HG02588 (cell line): ENCODE data around the gene MRPL51.
A peak's percentile ranks its signal among the peaks of the same experiment; 100 is the strongest.
"Not testable (repeated sequence)": the region's sequence is repeated elsewhere in the genome, so short reads cannot be mapped to it uniquely, and the experiment has no call there.

Experiments used
- ATAC-seq: cut with Tn5 transposase; IDR thresholded peaks from one replicate; pipeline ENCODE4 v1.9.1; 2021; ENCODE audit warnings: mild to moderate bottlenecking, moderate library complexity; ENCODE audit not compliant: unreplicated experiment

Gene MRPL51

DNA sequence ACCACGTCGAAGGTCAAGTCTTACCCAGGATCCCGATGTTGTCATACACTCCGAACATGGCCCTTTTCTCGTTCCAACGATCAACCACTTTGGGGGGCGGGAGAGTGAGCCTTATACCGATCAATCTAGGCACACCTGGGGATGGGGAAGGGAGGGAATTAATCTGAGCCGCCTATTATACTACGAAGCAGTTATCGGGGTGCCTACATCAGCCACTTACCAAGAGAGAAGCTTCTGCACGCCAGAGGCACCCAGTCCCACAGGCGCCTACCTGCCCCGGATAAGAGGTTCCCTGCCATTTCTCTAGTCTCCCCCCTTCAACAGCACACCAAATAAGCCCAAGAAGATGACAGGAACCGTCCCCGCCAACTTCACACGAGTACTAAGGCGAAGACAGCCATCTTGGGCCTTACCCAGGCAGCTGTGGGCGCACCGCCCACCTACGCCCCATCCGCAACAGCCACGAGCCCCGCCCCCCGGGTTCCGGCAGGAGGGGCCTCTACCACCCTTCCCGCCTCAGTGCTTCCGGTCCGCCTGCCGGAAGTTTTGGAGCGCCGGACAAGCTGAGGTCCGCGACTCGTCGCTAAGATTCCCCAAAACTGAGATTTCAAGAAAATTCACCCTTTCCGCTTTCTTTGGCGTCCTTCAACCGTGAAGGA, at the start of gene MRPL51:
Gene MRPL51, minus strand, starts transcription at position 425 of the 659 bp plus-strand sequence. Its CDS starts 126 bp downstream, at position 299.
- ATAC-seq = peak; percentile 65

DNA sequence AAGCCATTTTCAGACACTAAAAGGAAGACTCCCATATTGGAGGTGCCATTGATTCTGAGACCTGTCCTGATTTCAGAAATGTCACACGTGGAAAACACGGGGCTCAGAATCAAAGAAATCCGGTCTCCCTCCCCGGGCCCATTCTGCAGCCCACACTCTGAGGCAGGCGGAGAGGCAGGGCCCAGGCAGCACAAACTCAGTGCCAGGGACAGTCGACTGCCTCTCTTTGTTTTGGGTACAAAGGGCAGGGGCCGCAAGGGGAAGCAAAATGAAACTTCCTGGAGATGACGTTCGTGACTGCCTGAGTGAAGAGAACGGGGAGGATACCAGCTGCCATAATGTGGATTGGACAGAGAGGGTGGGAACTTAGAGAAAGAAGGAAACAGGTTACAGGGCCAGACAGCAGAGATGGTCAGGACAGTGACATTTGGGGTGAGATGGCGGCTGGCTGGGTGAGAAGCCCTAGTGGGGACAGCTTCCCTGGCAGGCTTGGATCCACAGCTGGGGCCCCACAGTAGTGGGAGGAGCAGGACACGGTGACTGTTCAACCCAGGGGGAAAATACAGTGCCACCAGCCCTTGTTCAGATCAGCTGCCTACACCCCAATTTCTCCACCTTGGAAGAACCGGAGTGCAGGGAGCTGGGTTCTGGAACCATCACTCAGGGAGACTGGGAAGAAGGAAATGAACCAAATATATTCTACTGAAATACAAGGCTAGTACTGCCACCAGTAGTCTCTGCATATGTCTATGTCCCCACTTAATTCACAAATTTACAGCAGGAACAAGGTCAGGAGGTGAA, 49.3 kb upstream of the MRPL51 start:
- no peak for ATAC-seq

DNA sequence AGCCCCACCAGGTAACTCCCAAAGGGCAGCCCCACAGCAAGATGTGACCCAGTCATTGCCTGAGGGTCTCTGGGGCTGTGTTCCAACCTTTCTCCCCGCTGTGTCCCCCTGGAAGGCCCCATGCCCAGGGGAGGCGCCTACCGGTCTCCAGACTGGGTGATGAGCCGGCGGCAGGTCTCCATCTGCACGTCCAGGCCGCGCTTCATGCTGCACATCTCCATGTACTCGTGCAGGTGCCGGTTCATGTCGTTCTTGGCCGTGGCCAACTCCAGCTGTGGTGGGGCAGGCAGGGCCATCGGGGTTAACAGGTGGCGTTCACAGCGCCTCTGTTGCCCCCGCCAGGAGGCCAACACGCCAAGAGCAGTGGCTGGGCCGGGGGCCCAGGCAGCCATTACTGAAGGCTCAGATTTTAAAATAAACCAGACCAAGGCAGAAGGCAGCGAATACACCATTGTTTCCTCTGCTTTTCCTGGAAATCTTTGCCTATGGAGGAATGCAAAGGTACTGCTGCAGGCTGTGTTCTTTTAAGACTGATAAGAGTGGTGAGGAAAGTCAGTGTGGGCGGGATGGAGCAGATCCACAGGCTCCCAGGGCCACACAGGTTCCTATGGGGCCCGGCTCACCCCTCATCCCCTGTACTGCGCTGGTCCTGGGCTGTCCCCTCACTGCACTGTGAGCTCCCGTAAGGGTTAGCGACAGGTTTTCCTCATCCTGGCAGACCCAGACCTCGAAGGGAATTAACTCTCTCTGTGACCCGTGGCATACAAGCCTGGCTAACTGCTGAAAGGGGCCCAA, 48.5 kb upstream of the MRPL51 start:
- no peak for ATAC-seq

DNA sequence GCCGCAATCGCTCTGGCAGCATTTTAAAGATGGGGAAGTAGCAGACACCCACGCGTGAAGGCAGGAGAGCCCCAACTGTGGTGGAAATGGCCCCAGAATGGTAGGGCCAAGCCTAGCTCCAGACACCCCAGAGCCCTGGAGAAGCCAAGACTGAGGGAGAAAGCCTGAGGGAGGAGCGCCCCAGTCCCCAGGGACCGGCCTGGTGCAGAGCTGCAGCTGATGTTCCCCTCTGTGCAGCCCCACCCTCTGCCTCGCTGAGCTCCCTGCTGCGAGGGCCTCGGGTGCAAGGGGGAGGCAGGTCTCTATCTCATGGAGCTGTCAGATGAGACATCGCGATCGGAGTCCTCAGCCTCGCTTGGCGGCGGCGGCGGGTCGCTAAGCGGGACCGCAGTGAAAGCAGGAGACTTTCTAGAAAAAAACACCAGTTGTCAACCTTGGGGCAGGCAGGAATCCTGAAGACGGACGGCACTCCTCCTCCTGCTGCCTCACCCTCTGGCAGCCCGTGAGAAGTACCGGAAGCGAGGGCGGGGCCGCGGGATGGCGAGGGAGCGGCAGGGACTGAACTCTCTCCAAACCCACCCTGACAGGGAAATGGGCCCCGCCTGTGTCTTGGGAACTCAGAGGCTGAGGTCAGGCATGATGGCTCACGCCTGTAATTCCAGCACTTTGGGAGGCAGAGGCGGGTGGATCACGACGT, 47.3 kb upstream of the MRPL51 start:
- ATAC-seq = no peak

DNA sequence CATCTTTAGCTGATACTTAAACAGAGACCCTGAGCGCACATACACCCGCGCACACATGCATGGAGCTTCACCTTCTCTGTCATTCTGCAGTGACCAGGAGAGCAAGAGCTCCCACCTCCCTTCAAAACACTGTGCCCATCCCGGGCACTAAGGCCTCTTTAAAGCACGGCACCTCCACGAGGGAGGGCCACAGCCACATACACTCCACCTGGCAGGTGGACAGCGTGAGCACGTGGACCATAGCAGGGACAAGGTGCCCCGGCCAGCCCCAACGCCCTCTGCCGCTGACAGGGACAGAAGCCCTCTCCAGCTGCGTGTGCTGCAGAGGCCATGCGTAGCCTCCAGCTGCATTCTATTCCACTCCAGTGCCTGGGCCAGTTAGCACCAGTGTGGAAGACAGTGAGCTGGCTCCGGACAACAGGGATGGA, 46.7 kb upstream of the MRPL51 start:
- ATAC-seq = no peak

DNA sequence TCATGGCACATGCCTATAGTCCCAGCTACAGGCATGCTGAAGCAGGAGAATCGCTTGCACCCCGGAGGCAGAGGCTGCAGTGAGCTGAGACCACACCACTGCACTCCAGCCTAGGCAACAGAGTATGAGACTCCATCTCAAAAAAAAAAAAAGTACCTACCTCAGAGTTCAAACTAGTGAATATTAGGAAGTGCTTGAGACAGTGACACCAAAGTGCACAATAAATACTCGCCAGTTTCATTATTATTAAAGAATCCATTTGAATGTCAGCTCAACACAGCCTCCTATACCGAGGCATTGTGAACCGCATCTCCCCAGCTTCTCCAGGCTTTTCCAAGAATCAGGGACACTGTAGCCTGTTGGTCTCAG, 46.2 kb upstream of the MRPL51 start:
- ATAC-seq = no peak

DNA sequence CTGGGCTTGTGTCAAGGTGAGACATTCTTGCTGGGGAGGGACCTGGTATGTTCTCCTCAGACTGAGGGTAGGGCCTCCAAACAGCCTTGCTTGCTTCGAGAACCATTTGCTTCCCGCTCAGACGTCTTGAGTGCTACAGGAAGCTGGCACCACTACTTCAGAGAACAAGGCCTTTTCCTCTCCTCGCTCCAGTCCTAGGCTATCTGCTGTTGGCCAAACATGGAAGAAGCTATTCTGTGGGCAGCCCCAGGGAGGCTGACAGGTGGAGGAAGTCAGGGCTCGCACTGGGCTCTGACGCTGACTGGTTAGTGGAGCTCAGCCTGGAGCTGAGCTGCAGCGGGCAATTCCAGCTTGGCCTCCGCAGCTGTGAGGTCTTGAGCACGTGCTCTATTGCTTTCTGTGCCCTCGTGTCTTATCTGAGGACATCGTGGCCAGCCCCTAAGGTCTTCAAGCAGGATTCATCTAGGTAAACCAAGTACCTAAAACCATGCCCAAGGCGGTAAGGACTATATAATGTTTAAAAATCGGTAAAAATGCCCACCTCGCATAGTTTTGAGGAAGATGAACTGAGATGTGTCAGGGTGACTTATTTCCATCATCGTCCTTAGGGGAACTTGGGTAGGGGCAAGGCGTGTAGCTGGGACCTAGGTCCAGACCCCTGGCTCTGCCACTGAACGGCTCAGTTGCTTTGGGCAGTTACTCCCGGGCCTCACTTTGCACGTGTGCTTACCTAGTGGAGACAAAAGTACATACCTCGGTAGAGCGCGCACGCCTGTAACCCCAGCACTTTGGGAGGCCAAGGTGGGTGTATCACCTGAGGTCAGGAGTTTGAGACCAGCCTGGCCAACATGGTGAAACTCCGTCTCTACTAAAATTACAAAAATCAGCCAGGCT, 45.6 kb upstream of the MRPL51 start:
- ATAC-seq = no peak

DNA sequence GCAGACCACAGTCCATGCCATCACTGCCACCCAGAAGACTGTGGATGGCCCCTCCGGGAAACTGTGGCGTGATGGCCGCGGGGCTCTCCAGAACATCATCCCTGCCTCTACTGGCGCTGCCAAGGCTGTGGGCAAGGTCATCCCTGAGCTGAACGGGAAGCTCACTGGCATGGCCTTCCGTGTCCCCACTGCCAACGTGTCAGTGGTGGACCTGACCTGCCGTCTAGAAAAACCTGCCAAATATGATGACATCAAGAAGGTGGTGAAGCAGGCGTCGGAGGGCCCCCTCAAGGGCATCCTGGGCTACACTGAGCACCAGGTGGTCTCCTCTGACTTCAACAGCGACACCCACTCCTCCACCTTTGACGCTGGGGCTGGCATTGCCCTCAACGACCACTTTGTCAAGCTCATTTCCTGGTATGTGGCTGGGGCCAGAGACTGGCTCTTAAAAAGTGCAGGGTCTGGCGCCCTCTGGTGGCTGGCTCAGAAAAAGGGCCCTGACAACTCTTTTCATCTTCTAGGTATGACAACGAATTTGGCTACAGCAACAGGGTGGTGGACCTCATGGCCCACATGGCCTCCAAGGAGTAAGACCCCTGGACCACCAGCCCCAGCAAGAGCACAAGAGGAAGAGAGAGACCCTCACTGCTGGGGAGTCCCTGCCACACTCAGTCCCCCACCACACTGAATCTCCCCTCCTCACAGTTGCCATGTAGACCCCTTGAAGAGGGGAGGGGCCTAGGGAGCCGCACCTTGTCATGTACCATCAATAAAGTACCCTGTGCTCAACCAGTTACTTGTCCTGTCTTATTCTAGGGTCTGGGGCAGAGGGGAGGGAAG, 44.7 kb upstream of the MRPL51 start:
- not testable (repeated sequence) for ATAC-seq

DNA sequence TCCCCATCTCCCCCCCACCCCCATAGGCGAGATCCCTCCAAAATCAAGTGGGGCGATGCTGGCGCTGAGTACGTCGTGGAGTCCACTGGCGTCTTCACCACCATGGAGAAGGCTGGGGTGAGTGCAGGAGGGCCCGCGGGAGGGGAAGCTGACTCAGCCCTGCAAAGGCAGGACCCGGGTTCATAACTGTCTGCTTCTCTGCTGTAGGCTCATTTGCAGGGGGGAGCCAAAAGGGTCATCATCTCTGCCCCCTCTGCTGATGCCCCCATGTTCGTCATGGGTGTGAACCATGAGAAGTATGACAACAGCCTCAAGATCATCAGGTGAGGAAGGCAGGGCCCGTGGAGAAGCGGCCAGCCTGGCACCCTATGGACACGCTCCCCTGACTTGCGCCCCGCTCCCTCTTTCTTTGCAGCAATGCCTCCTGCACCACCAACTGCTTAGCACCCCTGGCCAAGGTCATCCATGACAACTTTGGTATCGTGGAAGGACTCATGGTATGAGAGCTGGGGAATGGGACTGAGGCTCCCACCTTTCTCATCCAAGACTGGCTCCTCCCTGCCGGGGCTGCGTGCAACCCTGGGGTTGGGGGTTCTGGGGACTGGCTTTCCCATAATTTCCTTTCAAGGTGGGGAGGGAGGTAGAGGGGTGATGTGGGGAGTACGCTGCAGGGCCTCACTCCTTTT, 44.0 kb upstream of the MRPL51 start:
- ATAC-seq = no peak

DNA sequence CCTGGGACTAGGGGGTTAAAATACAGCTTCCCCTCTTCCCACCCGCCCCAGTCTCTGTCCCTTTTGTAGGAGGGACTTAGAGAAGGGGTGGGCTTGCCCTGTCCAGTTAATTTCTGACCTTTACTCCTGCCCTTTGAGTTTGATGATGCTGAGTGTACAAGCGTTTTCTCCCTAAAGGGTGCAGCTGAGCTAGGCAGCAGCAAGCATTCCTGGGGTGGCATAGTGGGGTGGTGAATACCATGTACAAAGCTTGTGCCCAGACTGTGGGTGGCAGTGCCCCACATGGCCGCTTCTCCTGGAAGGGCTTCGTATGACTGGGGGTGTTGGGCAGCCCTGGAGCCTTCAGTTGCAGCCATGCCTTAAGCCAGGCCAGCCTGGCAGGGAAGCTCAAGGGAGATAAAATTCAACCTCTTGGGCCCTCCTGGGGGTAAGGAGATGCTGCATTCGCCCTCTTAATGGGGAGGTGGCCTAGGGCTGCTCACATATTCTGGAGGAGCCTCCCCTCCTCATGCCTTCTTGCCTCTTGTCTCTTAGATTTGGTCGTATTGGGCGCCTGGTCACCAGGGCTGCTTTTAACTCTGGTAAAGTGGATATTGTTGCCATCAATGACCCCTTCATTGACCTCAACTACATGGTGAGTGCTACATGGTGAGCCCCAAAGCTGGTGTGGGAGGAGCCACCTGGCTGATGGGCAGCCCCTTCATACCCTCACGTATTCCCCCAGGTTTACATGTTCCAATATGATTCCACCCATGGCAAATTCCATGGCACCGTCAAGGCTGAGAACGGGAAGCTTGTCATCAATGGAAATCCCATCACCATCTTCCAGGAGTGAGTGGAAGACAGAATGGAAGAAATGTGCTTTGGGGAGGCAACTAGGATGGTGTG, 43.1 kb upstream of the MRPL51 start:
- ATAC-seq = no peak

DNA sequence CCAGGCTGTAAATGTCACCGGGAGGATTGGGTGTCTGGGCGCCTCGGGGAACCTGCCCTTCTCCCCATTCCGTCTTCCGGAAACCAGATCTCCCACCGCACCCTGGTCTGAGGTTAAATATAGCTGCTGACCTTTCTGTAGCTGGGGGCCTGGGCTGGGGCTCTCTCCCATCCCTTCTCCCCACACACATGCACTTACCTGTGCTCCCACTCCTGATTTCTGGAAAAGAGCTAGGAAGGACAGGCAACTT, 42.6 kb upstream of the MRPL51 start:
- ATAC-seq = no peak

DNA sequence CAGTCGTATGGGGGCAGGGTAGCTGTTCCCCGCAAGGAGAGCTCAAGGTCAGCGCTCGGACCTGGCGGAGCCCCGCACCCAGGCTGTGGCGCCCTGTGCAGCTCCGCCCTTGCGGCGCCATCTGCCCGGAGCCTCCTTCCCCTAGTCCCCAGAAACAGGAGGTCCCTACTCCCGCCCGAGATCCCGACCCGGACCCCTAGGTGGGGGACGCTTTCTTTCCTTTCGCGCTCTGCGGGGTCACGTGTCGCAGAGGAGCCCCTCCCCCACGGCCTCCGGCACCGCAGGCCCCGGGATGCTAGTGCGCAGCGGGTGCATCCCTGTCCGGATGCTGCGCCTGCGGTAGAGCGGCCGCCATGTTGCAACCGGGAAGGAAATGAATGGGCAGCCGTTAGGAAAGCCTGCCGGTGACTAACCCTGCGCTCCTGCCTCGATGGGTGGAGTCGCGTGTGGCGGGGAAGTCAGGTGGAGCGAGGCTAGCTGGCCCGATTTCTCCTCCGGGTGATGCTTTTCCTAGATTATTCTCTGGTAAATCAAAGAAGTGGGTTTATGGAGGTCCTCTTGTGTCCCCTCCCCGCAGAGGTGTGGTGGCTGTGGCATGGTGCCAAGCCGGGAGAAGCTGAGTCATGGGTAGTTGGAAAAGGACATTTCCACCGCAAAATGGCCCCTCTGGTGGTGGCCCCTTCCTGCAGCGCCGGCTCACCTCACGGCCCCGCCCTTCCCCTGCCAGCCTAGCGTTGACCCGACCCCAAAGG, 42.1 kb upstream of the MRPL51 start:
- ATAC-seq = peak; percentile 14

DNA sequence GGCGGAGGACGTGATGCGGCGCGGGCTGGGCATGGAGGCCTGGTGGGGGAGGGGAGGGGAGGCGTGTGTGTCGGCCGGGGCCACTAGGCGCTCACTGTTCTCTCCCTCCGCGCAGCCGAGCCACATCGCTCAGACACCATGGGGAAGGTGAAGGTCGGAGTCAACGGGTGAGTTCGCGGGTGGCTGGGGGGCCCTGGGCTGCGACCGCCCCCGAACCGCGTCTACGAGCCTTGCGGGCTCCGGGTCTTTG, 41.6 kb upstream of the MRPL51 start:
- no peak for ATAC-seq

DNA sequence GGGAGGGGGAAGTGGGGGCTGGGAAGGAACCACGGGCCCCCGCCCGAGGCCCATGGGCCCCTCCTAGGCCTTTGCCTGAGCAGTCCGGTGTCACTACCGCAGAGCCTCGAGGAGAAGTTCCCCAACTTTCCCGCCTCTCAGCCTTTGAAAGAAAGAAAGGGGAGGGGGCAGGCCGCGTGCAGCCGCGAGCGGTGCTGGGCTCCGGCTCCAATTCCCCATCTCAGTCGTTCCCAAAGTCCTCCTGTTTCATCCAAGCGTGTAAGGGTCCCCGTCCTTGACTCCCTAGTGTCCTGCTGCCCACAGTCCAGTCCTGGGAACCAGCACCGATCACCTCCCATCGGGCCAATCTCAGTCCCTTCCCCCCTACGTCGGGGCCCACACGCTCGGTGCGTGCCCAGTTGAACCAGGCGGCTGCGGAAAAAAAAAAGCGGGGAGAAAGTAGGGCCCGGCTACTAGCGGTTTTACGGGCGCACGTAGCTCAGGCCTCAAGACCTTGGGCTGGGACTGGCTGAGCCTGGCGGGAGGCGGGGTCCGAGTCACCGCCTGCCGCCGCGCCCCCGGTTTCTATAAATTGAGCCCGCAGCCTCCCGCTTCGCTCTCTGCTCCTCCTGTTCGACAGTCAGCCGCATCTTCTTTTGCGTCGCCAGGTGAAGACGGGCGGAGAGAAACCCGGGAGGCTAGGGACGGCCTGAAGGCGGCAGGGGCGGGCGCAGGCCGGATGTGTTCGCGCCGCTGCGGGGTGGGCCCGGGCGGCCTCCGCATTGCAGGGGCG, 41.0 kb upstream of the MRPL51 start, which contains the start of gene GAPDH:
Gene GAPDH, plus strand, starts transcription at position 595 of the 772 bp plus-strand sequence. CDS start 316 bp downstream, outside the sequence.
- peak; percentile 51 for ATAC-seq

DNA sequence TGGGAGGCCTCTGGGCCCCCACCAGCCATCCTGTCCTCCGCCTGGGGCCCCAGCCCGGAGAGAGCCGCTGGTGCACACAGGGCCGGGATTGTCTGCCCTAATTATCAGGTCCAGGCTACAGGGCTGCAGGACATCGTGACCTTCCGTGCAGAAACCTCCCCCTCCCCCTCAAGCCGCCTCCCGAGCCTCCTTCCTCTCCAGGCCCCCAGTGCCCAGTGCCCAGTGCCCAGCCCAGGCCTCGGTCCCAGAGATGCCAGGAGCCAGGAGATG, 40.5 kb upstream of the MRPL51 start:
- peak; percentile 13 for ATAC-seq

DNA sequence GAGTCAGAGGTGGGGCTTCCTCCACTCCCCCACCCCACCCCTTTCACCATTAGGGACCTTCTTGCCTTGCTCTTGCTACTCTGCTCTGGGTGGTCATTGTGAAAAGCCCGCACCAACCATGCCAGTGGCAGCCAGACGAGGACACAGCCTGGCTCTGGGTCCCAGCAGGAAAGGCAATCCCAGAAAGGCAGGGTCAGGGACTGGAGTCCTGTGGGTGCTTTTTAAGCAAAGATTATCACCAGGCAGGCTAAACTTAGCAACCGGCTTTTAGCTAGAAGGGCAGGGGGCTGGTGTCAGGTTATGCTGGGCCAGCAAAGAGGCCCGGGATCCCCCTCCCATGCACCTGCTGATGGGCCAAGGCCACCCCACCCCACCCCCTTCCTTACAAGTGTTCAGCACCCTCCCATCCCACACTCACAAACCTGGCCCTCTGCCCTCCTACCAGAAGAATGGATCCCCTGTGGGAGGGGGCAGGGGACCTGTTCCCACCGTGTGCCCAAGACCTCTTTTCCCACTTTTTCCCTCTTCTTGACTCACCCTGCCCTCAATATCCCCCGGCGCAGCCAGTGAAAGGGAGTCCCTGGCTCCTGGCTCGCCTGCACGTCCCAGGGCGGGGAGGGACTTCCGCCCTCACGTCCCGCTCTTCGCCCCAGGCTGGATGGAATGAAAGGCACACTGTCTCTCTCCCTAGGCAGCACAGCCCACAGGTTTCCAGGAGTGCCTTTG, 40.0 kb upstream of the MRPL51 start:
- peak; percentile 16 for ATAC-seq
